Measurements from ENCODE around the gene ZSCAN5A.
"Not testable (repeated sequence)": the region's sequence is repeated elsewhere in the genome, so short reads cannot be mapped to it uniquely, and the experiment has no call there.

ZSCAN5A gene

GRCh38 chr19:56272161-56272798 lies 42.4 kb downstream of the ZSCAN5A start, which contains the start of gene EDDM13:
EDDM13 (plus strand) TSS chr19:56272748; CDS start chr19:56272835, 87 bp downstream.
- no peak for DNase-seq (ENCODE audit: low read depth in 2 of 2)

- no peak for DNase-seq (ENCODE audit: low read depth in 2 of 2)
Measured at GRCh38 chr19:56271151-56271550, 43.5 kb downstream of the ZSCAN5A start.

DNA sequence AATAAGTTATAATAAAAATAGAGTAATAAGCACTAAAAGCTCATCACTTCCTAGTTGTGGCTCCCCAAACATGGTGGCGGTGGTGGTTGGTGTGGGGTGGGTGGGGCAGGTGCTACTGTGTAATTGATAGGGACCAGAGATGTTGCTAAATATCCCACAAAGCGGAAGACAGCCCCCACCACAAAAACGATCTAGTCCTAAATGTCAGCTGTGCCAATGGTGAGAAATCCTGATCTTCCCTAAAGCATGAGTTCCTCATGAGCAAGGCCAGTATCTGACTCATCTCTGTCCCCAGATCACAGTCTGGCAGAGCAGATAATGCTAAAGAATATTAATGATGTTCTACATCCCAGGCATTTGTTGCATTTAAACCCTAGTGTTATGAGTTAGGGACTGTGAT lies 44.0 kb downstream of the ZSCAN5A start:
- no peak for DNase-seq (ENCODE audit: low read depth in 2 of 2)

DNA sequence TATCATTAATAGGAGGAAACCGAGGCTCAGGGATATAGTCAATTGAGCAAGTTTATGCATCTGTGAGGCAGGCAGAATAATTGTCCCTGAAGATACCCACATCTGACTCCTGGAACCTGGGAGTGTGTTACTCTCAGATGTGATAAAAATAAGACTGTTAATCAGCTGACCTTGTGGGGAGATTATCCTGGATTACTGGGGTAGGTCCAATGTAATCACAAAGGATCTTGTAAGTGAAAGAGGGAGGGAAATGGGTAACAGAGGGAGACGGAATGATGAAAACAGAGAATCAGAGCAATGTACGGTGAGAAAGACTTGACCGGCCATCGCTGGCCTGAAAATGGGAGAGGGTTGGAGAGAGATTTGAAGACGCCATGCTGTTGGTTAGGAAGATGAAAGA lies 45.3 kb downstream of the ZSCAN5A start:
- no peak for DNase-seq (ENCODE audit: low read depth in 2 of 2)

DNA sequence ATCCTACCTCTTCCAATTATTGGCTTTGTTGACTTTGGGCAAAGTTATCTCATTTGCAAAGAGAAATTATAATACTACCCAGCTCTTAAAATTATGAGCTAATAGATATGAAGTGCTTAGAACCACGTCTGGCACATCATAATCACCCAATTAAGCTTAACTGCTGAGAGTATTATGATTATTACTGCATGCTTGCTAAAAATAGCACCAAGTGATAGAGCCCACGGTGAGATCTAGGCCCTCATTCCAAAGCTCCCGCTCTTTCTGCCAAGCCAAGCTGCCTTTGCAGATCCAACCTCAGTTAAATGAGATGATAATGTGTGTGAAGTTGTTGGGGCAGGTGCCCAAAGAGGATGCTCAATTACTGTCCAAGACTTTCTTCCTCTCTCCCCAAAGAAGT lies 48.6 kb downstream of the ZSCAN5A start:
- DNase-seq (ENCODE audit: low read depth in 2 of 2) = no peak

GRCh38 chr19:56263319-56263718 lies 51.3 kb downstream of the ZSCAN5A start:
- no peak for DNase-seq (ENCODE audit: low read depth in 2 of 2)

GRCh38 chr19:56261932-56262331 lies 52.7 kb downstream of the ZSCAN5A start:
- DNase-seq (ENCODE audit: low read depth in 2 of 2) = not testable (repeated sequence)

DNA sequence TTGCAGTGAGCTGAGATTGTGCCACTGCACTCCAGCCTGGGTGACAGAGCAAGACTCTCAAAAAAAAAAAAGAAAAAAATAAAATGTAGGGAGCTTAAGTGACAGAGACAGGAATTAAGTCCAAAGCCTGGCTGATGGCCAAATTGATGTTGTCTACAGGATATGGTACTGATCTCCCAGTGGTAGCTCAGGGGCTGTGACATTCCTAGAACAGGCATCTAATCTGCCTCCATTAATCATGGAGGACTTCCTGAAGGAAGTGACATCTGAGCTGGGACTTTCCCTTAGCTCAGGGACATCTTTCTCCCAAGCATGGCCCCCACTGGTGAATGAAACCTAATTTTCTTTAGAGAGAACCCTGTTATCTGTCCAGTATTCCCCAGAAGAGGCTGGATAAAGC lies 53.5 kb downstream of the ZSCAN5A start:
- no peak for DNase-seq (ENCODE audit: low read depth in 2 of 2)

DNA sequence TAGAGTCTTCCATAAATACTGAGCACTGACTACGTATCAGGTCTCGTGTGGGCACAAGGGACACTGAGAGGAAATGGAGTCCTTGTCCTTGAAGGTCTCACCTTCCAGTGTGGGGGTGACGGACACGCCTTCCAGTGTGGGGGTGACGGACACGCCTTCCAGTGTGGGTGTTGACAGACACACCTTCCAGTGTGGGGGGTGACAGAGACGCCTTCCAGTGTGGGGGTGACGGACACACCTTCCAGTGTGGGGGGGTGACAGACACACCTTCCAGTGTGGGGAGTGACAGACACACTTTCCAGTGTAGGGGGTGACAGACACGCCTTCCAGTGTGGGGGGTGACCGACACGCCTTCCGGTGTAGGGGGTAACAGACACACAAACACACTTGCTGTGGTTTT lies 56.4 kb downstream of the ZSCAN5A start:
- no peak for DNase-seq (ENCODE audit: low read depth in 2 of 2)

DNA sequence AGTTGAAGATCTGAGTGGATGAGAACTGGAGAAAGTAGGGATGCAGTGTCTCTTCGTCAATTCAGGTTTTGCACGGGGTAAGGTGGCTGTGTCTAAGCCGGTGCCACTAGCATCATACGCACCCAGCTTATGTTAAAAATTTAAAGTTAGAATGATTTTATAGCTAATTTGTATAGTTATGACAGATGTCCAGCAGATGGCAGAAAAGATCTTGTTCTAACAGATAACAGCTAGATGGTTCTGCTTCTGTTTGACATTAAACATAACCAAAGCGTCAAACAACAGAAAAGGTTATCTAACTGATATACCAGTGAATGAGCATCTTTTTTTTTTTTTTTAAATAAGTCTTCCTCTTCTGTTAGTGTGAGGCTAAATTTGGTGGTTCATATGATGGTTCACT lies 60.9 kb downstream of the ZSCAN5A start:
- peak in 1 of 2 experiments; percentile 20 for DNase-seq (ENCODE audit: low read depth in 2 of 2)

DNA sequence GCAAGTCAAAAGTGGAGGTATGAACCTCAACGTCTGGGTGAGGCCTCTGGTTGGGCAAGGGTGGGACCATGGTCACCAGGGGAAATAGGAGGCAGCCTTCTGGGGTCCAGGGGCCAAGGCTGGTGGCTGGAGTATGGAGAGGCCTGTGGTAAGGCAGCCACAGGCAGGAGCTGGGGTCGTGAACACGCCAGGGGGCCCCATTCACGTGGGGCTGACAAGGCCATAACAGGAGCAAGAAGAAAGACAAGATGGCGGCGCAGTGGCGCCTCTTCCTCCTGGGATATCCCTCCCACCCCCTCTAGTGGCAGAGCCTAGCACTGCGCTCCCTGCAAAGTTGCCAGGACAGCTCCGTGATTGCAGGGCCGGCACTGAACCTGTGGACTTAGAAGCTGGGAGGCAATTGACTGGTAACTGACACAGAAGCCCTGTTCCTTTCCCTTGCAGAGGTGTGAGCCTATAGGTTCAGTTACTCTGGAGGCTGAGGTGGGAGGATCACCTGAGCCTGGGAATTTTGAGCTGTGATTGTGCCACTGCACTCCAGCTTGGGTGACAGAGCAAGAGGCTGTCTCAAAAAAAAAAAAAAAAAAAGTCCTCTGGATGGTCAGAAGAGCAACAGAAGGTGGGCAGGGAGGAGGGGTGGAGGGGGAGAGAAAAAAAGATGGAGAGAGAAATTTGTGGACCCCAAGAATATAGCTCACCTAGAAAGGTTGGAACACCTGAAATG lies 61.8 kb downstream of the ZSCAN5A start:
- peak; percentile 8 to 23 for DNase-seq (ENCODE audit: low read depth in 2 of 2)

- not testable (repeated sequence) for DNase-seq (ENCODE audit: low read depth in 2 of 2)
Measured at GRCh38 chr19:56248736-56249338, 65.8 kb downstream of the ZSCAN5A start.

- not testable (repeated sequence) for DNase-seq (ENCODE audit: low read depth in 2 of 2)
Measured at GRCh38 chr19:56245764-56246163, 68.9 kb downstream of the ZSCAN5A start.

GRCh38 chr19:56245121-56245740 lies 69.4 kb downstream of the ZSCAN5A start:
- DNase-seq (ENCODE audit: low read depth in 2 of 2) = no peak

GRCh38 chr19:56223481-56223880 lies 91.2 kb downstream of the ZSCAN5A start:
- DNase-seq (ENCODE audit: low read depth in 2 of 2) = no peak

DNA sequence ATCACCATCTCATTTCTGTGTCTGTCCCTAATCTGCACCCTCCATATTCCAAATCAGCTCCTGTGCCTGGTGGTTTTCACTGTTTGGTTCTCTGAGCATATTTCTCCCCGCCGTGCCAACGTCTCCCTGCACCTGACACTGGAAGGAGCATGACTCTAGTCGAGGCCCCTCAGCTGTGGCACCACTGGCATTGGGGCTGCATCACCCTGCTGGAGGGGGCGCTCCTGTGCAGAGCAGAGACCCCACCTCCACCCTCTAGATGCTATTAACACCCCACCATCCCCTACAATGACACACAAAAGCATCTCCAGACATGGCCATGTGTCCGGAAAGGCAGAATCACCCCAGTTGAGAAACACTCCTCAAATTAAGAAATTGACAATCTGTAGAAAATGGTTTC lies 91.7 kb downstream of the ZSCAN5A start:
- no peak for DNase-seq (ENCODE audit: low read depth in 2 of 2)

DNA sequence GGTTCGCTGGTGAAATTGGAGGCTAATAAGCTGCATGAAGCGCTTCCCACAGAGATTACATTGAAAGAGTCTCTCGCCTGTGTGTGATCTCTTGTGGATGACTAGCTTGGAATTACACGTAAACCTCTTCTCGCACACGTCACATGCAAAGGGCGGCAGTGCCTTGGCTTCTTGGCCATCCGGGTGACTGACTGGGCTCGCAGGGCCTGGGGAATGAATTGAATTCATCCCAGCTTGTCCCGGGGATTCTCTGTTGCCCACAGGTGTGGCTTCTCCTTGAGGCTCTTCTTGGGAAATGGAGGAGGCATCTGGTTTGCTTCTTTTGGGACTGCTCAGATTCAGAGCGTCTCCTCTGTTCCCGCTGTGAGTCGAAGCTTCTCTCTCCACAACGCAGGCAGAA lies 92.8 kb downstream of the ZSCAN5A start:
- no peak for DNase-seq (ENCODE audit: low read depth in 2 of 2)

DNA sequence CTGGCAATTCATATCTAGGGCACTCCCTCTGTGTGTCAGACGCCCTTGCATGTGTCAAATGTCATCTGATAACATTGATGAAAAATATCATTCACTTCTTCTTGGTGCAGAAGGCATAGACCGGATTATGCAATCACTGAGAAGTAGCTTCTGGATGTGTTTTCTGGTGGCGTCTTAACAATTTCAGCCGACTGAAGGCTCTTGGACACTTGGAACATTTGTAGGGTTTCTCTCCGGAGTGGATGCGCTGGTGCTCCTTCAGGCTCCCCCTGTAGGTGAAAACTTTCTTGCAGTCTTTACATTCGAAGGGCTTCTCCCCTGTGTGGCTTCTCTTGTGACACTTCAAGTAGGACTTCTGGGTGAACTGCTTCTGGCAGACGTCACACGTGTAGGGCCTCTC lies 93.2 kb downstream of the ZSCAN5A start:
- not testable (repeated sequence) for DNase-seq (ENCODE audit: low read depth in 2 of 2)

DNA sequence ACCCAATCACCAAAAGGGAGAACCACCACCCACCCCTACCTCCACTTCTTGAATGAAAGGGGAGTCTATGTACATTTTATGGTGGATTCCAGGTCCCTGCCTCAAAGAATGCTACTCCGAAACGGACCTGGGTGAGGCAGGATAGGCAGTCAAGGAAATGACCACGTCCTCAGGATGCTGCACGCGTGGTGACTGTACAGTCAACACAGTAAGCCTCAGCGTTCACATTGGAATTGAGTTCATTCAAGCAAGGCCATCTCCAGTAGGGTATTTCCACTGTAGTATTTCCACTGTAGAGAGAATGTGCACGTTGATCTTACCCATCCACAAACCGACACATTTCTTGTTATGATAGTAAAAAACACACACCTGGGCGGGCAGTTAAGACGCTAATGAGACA lies 95.7 kb downstream of the ZSCAN5A start:
- no peak for DNase-seq (ENCODE audit: low read depth in 2 of 2)

GRCh38 chr19:56217039-56217949 lies 97.3 kb downstream of the ZSCAN5A start:
- no peak for DNase-seq (ENCODE audit: low read depth in 2 of 2)

- no peak for DNase-seq (ENCODE audit: low read depth in 2 of 2)
Measured at GRCh38 chr19:56211718-56212117, 102.9 kb downstream of the ZSCAN5A start.

Data from fibroblast of skin of left biceps (primary cell).